ENCODE results near the gene NDUFAF3.

NDUFAF3 gene

DNA sequence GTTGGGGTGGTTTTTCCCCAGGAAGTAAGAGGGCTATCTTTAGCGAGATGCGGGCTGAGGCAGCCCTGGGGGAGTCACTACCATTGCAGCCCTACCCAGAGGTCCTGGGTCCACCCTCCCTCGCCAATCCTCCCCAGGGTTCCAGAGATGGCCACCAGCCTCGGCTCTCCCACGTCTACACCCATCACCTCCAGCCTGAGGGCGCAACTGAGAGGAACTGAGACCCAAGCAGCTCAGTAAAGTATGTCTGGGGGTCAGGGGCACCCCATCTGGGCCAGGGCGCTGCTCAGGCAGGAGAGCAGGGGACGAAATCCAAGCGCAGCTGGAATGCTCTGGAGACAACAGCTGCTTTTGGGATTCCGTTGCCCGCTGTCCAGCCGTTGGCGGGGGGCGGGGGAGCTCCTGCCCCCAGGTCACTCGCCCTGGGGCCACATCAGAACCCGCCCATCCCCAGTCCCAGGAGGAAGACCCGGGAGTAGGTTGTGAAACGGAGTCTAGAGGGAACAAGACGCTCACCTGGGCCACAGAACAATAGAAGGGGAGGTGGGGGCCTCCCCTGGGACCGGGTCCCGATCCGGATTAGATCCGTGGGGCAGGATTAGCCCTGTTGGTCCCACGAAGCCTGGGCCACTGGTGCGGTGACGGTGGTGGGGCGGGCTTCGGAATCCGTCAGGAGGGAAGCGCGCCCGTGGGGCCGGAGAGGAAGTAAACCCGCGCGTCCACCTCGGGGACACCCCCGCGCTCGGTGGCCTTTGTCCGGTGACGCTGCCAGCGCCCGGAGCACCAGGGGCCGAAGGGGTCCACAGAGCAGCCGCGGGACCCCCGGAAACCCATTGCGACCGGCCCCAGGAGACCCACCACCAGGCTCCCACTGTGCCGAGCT, 1.4 kb upstream of the NDUFAF3 start:
- peak overlapping the region; percentile 83 for H3K4me3 ChIP-seq (ENCODE audit: low read length)
- no peak for TF ChIP-seq CTCF (conservative IDR thresholded peaks at IDR 0.05; ENCODE audit: low read depth, low read length)
- DNase-seq (ENCODE audit: low read depth) = no peak

DNA sequence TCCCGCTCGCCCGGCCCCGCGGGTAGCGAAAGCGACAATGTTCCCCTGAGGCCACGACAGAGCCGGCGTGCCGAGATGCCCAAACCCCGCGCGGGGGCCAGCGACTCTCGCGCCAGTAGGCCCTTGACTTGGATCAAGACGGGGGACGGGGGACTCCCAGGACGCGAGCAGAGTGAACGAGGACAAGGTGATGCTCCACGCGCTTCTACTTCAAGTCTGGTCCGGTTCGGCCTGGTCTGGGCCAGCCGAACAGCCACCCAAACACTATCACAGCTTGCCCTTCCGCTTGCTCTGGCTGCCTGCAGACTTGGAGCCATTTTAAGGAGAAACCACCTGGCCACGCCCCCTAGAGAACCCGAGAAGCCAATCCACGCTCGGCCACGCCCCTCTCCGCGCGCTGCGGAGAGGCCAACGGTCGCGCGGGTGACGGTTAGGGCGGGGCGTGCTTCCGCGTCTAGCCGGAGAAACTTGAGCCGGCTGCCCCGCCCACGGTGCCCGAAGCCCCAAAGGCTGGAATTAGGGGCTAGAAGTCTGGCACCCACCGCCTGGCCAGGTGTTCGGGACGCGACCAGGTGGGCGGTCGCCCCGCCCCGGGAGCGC, 608 bp upstream of the NDUFAF3 start:
- peak; percentile 80 for DNase-seq (ENCODE audit: low read depth)
- H3K4me3 ChIP-seq (ENCODE audit: low read length) = peak overlapping the region; percentile 83
- no peak for TF ChIP-seq CTCF (conservative IDR thresholded peaks at IDR 0.05; ENCODE audit: low read depth, low read length)

DNA sequence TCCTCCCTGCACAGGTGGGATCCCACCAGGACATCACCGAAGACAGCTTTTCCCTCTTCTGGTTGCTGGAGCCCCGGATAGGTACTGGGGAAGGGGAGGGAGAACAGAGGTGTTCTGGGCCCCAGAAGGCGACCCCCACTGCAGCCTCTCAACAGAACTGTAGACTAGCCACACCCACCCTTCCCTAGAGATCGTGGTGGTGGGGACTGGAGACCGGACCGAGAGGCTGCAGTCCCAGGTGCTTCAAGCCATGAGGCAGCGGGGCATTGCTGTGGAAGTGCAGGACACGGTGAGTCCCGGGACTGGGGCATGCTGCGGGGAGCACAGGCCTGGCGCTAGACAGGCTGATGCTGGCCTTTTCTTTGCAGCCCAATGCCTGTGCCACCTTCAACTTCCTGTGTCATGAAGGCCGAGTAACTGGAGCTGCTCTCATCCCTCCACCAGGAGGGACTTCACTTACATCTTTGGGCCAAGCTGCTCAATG, 809 bp downstream of the NDUFAF3 start:
- no peak for DNase-seq (ENCODE audit: low read depth)
- no peak for TF ChIP-seq CTCF (conservative IDR thresholded peaks at IDR 0.05; ENCODE audit: low read depth, low read length)

GRCh38 chr3:49023775-49024174, 1.9 kb downstream of the NDUFAF3 start:
- no peak overlapping the region for H3K4me3 ChIP-seq (ENCODE audit: low read length)
- no peak for DNase-seq (ENCODE audit: low read depth)
- no peak for TF ChIP-seq CTCF (conservative IDR thresholded peaks at IDR 0.05; ENCODE audit: low read depth, low read length)

More for the DNA sequence above, 809 bp downstream of the NDUFAF3 start:
- peak overlapping the region; percentile 83 for H3K4me3 ChIP-seq (ENCODE audit: low read length)

DNA sequence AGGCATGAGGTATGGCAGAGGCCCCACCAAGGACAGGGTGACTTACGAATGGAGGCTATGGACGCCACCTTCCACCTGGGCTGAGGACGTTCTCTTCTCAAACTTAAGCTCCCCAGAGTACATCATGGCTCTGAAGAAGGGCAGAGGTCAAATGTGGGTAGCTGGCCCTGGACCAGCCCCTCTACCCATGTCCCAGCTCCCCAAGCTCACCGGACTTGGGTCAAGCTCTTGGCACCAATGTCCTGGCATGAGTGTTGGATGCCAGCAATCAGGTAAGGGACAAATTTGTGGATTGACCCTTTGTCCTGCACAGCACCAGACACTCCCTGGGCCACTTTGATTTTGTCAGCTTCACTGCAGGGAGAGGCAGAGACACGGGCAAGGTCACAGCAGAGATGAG, 2.5 kb downstream of the NDUFAF3 start:
- DNase-seq (ENCODE audit: low read depth) = no peak
- no peak for TF ChIP-seq CTCF (conservative IDR thresholded peaks at IDR 0.05; ENCODE audit: low read depth, low read length)

GRCh38 chr3:49025005-49025792, 3.3 kb downstream of the NDUFAF3 start:
- no peak for TF ChIP-seq CTCF (conservative IDR thresholded peaks at IDR 0.05; ENCODE audit: low read depth, low read length)
- no peak for DNase-seq (ENCODE audit: low read depth)

More for the DNA sequence above, 2.5 kb downstream of the NDUFAF3 start:
- no peak overlapping the region for H3K4me3 ChIP-seq (ENCODE audit: low read length)

More at GRCh38 chr3:49025005-49025792, 3.3 kb downstream of the NDUFAF3 start:
- H3K4me3 ChIP-seq (ENCODE audit: low read length) = no peak overlapping the region

Measured in retinal pigment epithelial cell (primary cell).